Epidermal melanocyte (primary cell): ENCODE measurements around the gene CRYBG1.

Source experiments
- DNase-seq: peaks from one replicate; pipeline ENCODE4 v3.0.0; 2011; ENCODE audit warnings: low spot score; ENCODE audit not compliant: insufficient read length

CRYBG1 gene, protein sequence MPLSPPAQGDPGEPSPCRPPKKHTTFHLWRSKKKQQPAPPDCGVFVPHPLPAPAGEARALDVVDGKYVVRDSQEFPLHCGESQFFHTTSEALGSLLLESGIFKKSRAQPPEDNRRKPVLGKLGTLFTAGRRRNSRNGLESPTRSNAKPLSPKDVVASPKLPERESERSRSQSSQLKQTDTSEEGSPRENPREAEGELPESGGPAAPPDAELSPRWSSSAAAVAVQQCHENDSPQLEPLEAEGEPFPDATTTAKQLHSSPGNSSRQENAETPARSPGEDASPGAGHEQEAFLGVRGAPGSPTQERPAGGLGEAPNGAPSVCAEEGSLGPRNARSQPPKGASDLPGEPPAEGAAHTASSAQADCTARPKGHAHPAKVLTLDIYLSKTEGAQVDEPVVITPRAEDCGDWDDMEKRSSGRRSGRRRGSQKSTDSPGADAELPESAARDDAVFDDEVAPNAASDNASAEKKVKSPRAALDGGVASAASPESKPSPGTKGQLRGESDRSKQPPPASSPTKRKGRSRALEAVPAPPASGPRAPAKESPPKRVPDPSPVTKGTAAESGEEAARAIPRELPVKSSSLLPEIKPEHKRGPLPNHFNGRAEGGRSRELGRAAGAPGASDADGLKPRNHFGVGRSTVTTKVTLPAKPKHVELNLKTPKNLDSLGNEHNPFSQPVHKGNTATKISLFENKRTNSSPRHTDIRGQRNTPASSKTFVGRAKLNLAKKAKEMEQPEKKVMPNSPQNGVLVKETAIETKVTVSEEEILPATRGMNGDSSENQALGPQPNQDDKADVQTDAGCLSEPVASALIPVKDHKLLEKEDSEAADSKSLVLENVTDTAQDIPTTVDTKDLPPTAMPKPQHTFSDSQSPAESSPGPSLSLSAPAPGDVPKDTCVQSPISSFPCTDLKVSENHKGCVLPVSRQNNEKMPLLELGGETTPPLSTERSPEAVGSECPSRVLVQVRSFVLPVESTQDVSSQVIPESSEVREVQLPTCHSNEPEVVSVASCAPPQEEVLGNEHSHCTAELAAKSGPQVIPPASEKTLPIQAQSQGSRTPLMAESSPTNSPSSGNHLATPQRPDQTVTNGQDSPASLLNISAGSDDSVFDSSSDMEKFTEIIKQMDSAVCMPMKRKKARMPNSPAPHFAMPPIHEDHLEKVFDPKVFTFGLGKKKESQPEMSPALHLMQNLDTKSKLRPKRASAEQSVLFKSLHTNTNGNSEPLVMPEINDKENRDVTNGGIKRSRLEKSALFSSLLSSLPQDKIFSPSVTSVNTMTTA (N-terminal part only)

DNA sequence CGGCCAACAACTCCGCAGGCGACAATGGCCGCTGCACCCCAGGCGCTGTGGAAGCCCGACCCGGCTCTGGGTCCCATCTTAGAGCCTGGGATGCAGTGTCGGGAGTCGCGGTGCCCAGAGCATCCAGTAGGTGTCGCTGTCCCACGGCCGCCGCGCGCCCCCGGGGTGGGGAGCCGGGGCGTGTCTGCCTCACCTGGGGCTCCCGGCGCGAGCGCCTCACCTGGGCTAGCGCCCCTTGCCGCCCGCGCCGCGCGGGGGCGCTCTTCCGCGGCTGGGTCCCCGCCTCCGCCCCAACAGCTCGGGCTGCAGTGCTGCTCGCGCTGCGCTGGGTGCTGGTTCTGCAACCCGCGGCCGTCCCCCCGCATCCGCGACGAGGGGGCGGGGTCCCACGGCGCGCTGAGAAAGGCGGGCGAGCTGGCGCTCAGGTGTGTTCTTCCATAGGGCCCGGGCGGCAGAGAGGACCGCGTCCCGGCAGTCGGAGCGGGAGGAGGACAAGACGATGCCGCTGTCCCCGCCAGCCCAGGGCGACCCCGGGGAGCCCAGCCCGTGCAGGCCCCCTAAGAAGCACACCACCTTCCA lies at the start of gene CRYBG1:
Gene CRYBG1 (plus strand): TSS at position 308 of the 579 bp plus-strand sequence. CDS start 192 bp downstream, at position 500.
- DNase-seq = peak; percentile 50

DNA sequence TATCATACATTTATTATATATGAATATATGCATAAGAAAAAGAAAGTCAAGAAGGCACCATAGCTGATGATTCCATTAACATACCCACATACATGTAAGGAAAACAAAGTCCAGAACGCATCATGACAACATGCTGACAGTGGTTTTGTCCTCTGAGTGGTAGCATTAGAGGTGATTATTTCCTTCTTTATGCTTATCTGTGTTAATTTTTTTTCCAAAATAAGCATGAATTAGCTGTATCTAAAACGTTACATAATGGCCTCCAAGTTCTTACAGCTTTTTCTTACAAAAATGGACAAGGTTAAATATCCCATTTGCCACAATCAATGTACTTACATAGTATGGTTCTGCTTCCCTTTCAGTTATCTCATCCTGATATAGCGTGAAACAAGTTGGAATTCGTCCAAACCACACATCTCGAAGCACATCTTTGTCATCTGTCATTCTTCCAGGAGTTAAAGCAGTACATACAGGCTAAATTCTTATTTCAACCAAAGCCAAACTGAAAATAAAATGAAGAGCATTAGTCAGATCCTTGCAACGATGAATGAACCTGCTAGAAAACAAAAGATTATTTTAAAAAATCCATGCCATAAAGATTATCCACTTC lies 44.6 kb upstream of the CRYBG1 start:
- DNase-seq = no peak

DNA sequence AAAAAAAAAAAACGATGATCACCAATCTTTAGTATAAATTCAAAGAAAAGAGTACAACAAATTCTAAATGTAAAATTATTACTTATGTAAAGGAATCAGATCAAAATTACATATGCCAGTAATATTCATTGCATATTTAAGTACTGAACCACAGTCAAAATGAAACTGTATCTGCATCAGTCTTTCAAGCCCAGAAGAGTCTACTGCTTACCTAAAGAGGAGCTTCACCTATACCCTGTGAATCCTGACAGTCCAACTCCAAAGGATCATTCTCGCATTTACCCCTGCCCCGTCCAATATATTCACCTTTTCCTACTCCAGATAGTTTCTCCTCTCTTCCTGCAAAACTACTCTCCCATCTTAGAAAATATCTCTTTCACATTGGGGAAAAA lies 44.1 kb upstream of the CRYBG1 start:
- DNase-seq = no peak

DNA sequence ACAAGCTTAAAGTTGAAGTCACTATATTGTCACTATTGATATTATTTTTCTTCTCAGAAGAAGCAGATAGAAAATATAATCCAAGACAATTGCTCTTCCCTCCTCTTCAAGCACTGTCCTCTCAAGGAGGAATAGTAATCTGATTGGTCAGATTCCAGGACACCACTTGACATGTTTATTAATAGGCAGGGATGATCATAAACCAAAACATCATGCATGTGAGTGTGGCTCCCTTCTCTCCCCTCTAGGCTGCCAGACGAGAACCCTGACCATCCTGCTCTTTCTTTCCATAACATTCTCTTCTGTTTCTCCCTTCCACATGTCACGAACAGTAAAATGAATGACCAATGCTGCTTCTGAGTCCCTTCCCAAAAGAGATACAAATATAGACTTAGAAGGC lies 42.5 kb upstream of the CRYBG1 start:
- no peak for DNase-seq

DNA sequence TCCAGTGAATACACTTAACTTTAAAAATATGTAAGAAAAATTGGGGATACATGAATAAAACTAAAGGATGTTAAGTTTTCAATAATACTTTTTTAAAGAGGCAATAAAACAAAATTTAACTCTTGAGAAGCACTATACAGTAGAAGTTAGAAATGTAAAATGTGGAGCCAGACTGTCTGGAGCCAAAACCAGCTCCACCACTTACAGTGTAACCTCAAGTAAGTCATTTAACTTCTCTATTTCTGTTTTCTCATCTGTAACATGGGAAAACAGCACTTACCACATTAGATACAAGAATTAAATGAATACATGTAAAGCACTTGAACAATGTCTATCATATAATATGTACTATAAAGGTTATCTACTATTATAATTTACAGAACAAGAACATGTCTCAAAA lies 41.7 kb upstream of the CRYBG1 start:
- DNase-seq = no peak

DNA sequence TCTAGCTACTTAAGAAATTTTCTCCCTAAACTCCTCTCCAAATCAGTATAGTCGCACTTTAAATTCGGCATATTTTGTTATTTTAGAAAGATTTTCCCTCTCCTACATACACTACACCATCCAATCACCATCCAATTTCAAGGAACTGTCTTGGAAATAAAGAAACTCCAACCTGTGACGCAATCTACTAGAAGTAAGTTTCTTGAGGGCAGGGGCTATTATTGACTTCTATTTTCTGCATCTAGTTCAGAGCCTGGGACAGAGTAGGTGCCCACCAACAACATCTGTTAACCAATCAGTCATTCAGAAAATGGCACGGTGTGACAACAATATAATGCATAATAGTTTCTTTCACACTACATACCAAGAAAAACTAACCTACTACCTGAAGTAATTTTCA lies 38.6 kb upstream of the CRYBG1 start:
- no peak for DNase-seq

DNA sequence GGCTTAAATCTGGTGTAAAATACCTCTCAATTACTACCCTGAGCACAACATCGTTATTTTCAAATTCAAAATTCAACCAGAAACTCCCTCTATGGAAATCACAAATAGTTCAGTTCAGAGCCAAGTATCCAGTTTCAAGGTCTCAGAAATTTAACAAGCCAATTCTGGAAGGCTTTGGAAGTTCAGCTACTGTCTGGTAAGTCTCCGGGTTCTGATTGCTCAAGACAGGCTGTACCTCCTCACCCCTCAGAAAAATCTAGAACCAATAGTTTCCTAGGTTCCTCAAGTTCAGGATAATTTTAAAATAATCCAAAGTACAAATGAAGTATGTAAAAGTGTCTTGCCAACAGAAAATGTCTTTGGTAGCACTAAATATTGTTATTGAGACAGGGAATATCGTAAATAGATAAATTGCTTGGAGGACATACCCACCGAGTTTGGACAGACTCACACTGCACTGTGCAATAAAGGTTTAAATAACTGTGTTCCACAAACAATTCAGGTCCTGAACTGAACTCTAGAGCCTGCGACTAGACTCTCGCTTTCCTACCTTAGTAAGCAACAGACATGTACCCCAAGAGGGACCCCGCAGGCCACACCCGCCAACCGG lies 35.7 kb upstream of the CRYBG1 start:
- DNase-seq = no peak

DNA sequence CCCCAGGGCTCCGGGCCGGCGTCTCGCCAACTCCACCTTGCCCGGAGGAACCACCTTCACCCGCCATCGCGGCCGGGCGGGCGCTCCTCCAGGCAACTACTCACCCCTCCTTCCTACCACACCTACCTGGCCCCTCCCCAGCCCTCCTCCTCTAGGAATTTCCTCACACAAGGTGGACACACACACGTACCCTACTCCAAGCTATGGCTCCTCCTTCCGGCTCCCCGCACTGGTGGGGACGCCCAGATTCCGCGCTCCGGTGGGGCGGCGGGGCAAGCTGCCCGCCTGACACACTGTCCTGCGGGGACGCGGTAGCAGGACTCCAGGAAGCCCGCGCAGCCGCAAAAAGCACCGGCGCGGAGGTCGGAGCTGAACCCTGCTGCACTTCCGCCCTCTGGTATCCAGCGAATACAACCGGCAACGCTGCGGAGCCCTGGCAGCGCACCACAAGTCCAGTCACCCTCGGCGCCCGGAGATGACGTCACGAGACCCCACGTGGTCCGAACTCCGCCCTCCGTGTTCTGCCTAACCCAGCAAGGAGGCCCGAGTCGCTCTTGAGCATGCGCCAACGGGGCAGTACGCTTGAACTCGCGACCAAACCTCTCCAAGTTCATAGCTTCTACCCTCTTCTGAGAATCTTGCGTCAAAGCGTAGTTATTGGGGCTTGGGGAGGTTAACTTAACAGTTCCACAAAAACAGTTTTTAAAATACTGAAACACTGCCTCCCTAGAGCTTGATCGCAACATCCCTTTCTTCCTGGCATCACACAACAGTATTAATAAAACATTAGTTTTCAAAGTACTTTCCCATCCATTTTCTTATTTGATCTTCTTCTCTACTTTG lies 35.0 kb upstream of the CRYBG1 start, which contains the start of gene ATG5:
Gene ATG5 (minus strand): TSS at position 425 of the 843 bp plus-strand sequence. CDS start 9,552 bp downstream, outside the sequence.
- DNase-seq = peak; percentile 94

DNA sequence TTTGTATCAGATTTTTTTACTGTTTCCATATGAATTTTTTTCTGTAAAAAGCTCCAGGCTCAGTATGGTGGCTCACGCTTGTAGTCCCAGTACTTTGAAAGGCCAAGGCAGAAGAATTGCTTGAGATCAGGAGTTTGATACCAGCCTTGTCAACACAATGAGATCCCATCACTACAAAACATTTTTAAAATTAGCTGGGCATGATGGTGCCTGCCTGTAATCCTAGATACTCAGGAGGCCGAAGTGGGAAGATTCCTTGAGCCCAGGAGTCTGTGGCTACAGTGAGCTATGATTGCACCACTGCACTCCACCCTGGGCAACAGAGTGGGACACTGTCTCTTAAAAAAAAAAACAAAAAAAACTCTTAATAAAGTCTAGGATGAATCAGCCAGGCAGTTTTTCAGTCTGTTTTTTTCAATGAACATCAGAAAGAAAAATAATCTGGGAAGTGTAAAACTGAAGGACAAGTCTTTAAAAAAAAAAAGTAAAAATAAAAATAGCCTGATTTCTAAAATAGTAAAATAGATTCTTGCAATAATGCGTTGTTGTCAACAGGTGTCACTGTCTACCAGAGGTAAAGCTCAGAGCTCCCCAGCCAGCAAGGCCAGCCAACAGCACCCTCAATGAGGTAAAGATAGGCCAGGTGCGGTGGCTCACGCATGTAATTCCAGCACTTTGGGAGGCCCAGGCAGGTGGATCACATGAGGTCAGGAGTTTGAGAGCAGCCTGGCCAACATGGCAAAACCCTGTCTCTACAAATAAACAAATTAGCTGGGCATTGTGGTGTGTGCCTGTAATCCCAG lies 25.7 kb upstream of the CRYBG1 start:
- DNase-seq = no peak

DNA sequence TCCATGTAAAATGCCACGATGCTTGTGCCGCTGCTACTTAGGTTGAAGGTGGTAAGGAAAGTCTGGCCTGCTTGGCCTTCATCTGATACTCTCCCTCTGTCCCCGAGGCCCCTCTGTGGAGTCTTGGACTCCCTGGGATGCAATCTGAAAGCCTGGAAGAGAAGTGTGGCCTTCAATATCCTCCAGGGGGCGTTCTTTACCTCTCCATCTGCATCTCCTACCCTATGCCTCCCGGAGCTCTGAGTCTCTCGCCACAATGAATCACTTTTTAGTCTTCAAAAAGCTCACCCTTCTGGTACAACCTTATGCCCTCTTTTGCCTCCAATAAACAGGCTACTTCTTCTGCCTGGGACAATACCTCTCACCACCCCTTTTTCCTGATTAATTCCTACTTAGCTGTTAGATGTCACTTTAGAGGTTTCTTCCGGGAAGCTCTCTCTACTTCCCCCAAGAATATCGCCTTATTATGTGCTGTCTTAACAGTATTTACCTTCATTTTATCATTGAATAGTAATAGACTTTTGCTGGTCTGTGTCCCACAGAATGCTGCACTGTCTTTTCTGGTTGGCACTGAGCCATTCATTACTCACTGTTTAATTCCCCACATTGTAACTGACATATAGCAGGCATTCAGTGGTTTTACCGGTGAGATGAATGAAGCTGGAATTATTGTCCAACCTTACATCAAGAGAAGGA lies 21.0 kb upstream of the CRYBG1 start:
- DNase-seq = peak; percentile 78

DNA sequence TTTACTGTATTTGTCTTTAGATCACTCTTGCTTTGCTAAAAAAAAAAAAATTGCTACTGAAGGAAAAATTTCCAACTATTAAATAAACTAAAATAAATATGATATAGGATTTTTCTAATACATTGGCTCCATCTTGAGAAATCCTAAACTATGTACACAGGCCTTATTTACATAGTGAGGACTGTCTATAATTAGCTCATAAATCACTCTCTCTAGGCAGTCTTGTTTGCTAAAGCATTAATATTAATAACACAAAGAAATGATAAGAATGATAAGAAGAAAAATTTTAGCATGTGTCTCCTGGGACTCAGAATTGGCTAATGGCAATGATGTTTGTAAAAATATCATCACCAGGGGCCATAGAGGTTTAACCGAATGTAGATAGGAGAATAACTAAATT lies 13.3 kb upstream of the CRYBG1 start:
- DNase-seq = no peak

DNA sequence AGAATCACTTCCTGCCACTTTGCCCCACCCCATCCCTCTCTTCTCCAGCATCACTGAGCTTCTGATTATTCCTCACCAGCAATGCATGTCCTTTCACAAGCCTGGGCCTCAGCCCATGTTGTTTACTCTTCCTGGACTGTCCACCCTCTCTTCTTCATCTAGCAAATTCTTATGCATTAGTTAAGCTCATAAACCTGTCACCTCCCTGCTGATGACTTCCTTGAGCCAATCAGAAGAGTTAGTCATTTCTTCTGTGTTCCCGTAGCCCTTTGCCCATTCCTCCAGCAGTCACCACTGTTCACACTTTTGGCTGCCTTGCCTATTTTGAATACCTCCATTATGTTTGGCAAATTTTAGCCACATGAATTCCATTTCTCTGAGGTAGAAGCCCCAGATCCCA lies 4.1 kb upstream of the CRYBG1 start:
- no peak for DNase-seq

DNA sequence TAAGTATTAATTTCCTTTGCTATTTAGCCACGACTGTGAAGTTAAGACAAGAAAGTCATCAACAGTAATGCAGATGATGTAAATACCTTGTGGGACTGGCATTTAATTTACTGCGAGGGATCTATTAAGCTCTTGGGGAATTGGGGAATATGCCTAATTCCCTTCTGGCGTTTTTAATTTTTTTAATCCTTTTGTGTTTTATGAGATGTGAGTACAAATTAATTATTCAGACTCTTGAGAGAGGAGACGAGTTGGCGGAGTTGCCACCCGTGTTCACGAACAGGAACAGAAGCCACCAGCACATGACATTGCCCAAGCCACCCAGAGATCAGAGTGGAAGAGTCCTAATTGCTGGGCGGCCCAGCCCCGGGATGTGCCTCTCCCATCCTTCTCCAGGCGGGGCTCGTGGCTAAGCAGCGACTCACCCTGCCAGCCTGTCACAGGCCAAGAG lies 533 bp upstream of the CRYBG1 start:
- no peak for DNase-seq

DNA sequence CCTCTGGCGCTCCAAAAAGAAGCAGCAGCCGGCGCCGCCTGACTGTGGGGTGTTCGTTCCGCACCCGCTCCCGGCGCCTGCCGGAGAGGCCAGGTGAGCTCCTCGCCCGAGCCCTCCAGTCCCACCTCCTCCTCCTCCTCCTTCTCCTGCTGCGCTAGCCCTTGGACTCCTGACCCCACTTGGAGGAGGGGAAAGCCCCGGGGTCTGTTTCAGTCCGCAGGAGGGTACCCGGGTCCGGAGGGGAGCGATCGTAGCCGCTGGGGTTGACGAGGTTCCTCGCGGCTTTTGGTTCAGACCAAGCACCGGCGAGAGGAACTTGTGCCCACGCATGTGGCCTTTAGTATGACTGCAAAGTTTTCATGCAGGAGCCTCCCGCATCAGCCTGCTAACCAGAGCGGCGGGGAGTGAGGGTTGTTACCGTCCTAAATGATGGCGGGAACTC lies 493 bp downstream of the CRYBG1 start:
- DNase-seq = no peak

DNA sequence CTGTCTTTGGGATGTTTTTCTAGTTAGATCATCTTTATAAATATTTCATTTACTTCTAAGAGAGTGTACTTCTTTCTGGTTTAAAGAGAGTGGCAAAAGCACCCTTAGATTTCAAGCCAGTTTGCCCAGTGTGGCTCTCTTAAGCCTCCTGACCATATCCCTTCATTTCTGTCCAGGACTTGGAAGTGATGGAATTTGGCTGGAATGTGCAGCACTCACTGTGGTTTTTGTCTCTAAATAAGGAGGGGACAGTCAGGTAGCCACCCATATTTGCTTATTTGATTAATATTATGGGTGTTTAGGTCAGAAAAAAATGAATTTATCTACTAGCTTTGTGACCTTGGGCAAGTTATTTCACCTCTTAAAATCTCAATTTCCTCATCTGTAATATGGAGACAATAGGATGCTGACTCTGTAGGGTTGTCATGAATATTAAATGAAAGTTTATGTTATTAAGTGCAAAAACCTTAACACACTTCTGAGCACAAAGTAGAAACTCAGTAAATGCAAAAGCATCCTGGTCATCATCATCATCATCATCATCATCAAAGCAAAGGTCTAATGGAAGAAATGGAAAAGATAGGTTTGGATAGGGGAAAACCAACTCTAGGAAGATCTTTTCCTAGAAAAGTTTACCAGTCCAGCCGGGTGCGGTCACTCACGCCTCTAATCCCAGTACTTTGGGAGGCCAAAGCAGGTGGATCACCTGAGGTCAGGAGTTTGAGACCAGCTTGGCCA lies 3.1 kb downstream of the CRYBG1 start:
- no peak for DNase-seq

DNA sequence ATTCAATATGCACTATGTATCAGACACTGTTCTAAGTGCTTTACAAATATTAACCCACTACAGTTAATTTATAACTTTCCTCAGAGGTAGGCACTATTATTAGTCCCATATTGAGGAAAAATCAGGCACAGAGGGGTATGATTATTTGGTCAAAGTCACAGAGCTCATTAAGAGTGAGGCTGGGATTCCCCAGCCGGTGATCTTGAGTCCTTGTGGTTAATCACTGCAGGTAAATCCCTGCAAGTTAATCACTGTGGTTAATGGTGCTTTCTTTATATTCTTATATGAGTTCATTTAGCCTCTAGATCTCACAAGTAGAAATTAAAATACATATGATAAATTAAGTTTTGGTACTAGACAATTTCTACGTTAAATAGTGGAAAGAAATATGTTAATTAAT lies 9.2 kb downstream of the CRYBG1 start:
- no peak for DNase-seq

DNA sequence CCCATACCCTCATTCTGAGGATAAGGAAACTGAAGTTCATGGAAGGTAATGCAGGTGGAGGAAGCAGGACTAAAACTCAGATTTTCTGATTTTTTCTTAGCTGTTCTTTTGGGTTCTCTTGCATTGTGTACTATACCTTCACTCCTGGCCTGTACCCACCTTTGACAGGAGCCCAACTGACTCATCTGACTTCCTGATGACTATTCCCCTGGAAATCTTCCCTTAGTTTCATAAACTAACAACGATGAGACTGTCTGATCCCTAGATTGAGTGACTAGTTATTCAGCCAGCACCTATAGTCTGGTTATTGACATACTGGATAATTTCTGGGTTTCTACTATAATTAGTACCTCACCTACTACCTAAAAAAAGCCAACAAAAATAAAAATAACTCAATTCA lies 10.1 kb downstream of the CRYBG1 start:
- no peak for DNase-seq
